SK-N-MC (cell line): Measurements from ENCODE around the gene IARS2.

Source experiments
- DNase-seq: peaks from one replicate; pipeline ENCODE4 v3.0.0-alpha.2; 2011; ENCODE audit warnings: low read depth, low spot score
- H3K27ac ChIP-seq: fragments of 200-600 bp; sonication (generic); 2 replicates; pipeline ENCODE4 v1.5.1; 2016; ENCODE audit warnings: mixed run types
- H3K36me3 ChIP-seq: fragments of 200-600 bp; sonication (generic); 2 replicates; pipeline ENCODE4 v1.6.1; 2017; ENCODE audit warnings: antibody characterized with exemption, low read length, mixed read lengths; ENCODE audit not compliant: insufficient read depth
- H3K4me3 ChIP-seq: fragments of 200-600 bp; sonication (generic); 2 replicates; pipeline ENCODE4 v1.5.1; 2016
- H3K9ac ChIP-seq: fragments of 200-600 bp; sonication (generic); 2 replicates; pipeline ENCODE4 v1.8.0; 2017; ENCODE audit warnings: mixed run types, mixed read lengths; ENCODE audit not compliant: insufficient read length
- H3K9me3 ChIP-seq: fragments of 200-600 bp; sonication (generic); 2 replicates; pipeline ENCODE4 v1.6.1; 2017; ENCODE audit warnings: low read depth, mild to moderate bottlenecking, antibody characterized with exemption, low read length, moderate library complexity, mixed read lengths
- EZH2 ChIP-seq: fragments of 200-600 bp; sonication (generic); IDR thresholded peaks from one replicate; pipeline ENCODE4 v1.6.1; 2017; ENCODE audit warnings: antibody characterized with exemption
- FOXP2 ChIP-seq: optimal IDR thresholded peaks from 2 replicates; pipeline ENCODE3; 2011; ENCODE audit warnings: mild to moderate bottlenecking, moderate library complexity; ENCODE audit not compliant: insufficient read depth; ENCODE audit errors: extremely low read length, control extremely low read depth
- POLR2AphosphoS5 ChIP-seq: IDR thresholded peaks from 2 replicates; pipeline ENCODE4 v1.6.1; 2012; ENCODE audit warnings: mild to moderate bottlenecking, low read depth, low read length, borderline replicate concordance

IARS2 gene

GRCh38 chr1:220094016-220094911 lies at the start of gene IARS2:
Gene IARS2 (plus strand): TSS chr1:220094132. CDS start chr1:220094217, 85 bp downstream.
- peaks cover 17% of the 10 kb centered on the region for H3K36me3 ChIP-seq
- TF ChIP-seq POLR2AphosphoS5: peak; percentile 91
- no peak for TF ChIP-seq FOXP2
- DNase-seq: no peak

DNA sequence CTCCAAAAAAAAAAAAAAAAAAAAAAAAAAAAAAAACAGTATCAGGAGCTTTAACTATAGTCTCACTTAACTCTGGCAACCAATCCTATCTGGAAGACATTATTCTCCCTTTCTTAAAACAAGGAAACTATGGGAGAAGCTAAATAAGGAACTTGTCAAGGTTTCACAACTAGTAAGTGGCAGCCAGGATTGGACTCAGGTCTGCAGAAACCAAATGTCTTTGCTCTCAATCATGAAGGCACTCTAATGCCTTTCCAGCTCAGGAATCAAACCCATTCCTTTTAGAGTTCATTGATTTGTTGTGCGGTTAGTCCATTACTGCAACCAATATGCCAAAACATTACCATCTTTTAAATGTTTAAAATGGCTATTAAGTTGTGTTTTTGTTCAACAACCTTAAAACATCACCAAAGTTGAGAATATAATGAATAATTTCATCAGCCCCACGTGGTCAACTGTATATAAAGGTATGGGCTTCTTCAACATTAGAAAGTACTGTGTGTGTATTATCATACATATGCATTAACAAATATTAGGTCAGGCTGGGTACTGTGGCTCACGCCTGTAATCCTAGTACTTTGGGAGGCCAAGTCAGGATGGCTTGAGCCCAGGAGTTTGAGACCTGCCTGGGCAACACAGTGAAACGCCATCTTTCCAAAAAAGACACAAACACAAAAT lies 49.1 kb upstream of the IARS2 start:
- Histone ChIP-seq H3K9ac (peak overlapping the region; percentile 83), H3K27ac (no peak overlapping the region), H3K9me3 (no peaks in the 10 kb centered on the region), H3K36me3 (peaks cover 6% of the 10 kb centered on the region; the same call in 1 of the 2 replicates), H3K4me3 (peak overlapping the region; percentile 93)
- no peak for TF ChIP-seq EZH2
- no peak for TF ChIP-seq POLR2AphosphoS5
- TF ChIP-seq FOXP2: no peak
- DNase-seq: no peak

More at GRCh38 chr1:220094016-220094911, at the start of gene IARS2:
- peak within 1 kb of the TSS; percentile 36; the same call in 1 of the 2 replicates for H3K27ac ChIP-seq
- H3K4me3 ChIP-seq: peak within 1 kb of the TSS; percentile 98
- no peaks in the 10 kb centered on the region for H3K9me3 ChIP-seq
- H3K9ac ChIP-seq: peak within 1 kb of the TSS; percentile 94

- Histone ChIP-seq H3K4me3 (peak overlapping the region; percentile 93), H3K9me3 (no peaks in the 10 kb centered on the region), H3K36me3 (no peaks in the 10 kb centered on the region; the same call in 1 of the 2 replicates), H3K27ac (peak overlapping the region; percentile 71), H3K9ac (peak overlapping the region; percentile 83)
- DNase-seq: no peak
- TF ChIP-seq FOXP2 (no peak), POLR2AphosphoS5 (no peak), EZH2 (no peak)
Measured at GRCh38 chr1:220045356-220046051, 48.4 kb upstream of the IARS2 start.

GRCh38 chr1:220046052-220046930 lies 47.6 kb upstream of the IARS2 start, which contains the start of gene EPRS1:
Gene EPRS1 (minus strand): TSS chr1:220046505. CDS start chr1:220046388, 117 bp downstream.
- DNase-seq: peak; percentile 88
- peak within 1 kb of the TSS; percentile 87 for H3K9ac ChIP-seq
- peak within 1 kb of the TSS; percentile 74 for H3K27ac ChIP-seq
- peak within 1 kb of the TSS; percentile 93 for H3K4me3 ChIP-seq
- H3K9me3 ChIP-seq: no peaks in the 10 kb centered on the region
- no peaks in the 10 kb centered on the region; the same call in 1 of the 2 replicates for H3K36me3 ChIP-seq
- TF ChIP-seq EZH2 (no peak), FOXP2 (peak; percentile 80), POLR2AphosphoS5 (peak; percentile 88)

DNA sequence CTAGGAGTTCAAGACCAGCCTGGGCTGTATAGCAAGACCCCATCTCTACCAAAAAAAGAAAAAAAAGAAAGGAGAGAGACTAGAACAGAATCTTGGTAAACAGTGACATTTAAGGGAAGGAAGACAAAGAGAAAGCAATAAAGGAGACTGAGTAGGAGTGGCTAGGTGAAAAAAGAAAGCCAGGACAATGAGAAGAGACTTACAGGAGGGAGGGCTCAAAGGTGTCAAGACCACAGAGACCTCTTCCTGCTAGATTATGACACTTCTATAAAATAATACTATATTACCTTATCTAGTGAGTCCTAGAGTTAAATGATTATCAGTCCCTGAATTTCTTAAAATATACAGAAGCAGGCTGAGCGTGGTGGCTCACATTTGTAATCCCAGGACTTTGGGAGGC lies 37.6 kb upstream of the IARS2 start:
- Histone ChIP-seq H3K4me3 (no peak overlapping the region), H3K9me3 (no peaks in the 10 kb centered on the region), H3K36me3 (no peaks in the 10 kb centered on the region; the same call in 1 of the 2 replicates), H3K27ac (no peak overlapping the region), H3K9ac (no peak overlapping the region)
- TF ChIP-seq POLR2AphosphoS5 (no peak), EZH2 (no peak), FOXP2 (no peak)
- no peak for DNase-seq

GRCh38 chr1:220060876-220061275 lies 33.1 kb upstream of the IARS2 start:
- H3K9me3 ChIP-seq: no peaks in the 10 kb centered on the region
- TF ChIP-seq POLR2AphosphoS5 (no peak), FOXP2 (no peak), EZH2 (no peak)
- no peak overlapping the region for H3K9ac ChIP-seq
- no peak overlapping the region for H3K27ac ChIP-seq
- no peak for DNase-seq
- no peak overlapping the region for H3K4me3 ChIP-seq
- peaks cover 16% of the 10 kb centered on the region for H3K36me3 ChIP-seq

- Histone ChIP-seq H3K27ac (no peak overlapping the region), H3K9ac (no peak overlapping the region), H3K4me3 (no peak overlapping the region), H3K36me3 (peaks cover 27% of the 10 kb centered on the region), H3K9me3 (no peaks in the 10 kb centered on the region)
- DNase-seq: no peak
- TF ChIP-seq FOXP2 (no peak), POLR2AphosphoS5 (no peak), EZH2 (no peak)
Measured at GRCh38 chr1:220062629-220063028, 31.3 kb upstream of the IARS2 start.
